Nephron (organoid): Measurements from ENCODE around the gene NKX2-2.

Source experiments
- H3K27ac Mint-ChIP-seq, 3 experiments: 2 replicates each; pipeline ENCODE4 v1.8.0; 2020; ENCODE audit warnings: mixed read lengths in 3 of 3, mild to moderate bottlenecking in 2 of 3, moderate library complexity in 1 of 3
- H3K27me3 Mint-ChIP-seq: 2 replicates; pipeline ENCODE4 v1.8.0; 2021; ENCODE audit warnings: low read depth, mild to moderate bottlenecking, moderate library complexity, mixed read lengths
- H3K36me3 Mint-ChIP-seq: 2 replicates; pipeline ENCODE4 v1.8.0; 2020; ENCODE audit warnings: low read depth, mixed read lengths
- H3K4me1 Mint-ChIP-seq: 2 replicates; pipeline ENCODE4 v1.8.0; 2020; ENCODE audit warnings: mixed read lengths
- H3K4me3 Mint-ChIP-seq, 3 experiments: 2 replicates each; pipeline ENCODE4 v1.8.0; 2020; ENCODE audit warnings: mild to moderate bottlenecking in 3 of 3, mixed read lengths in 3 of 3, moderate library complexity in 2 of 3
- H3K9me3 Mint-ChIP-seq: 2 replicates; pipeline ENCODE4 v1.8.0; 2020; ENCODE audit warnings: mixed read lengths
- TF ChIP-seq, protein P1 (sequence below), 3 experiments: fragments of 200-600 bp; sonication (generic); IDR thresholded peaks; one replicate each; pipeline ENCODE4 v1.5.0; 2021; ENCODE audit warnings: antibody characterized with exemption in 3 of 3; ENCODE audit not compliant: unreplicated experiment in 3 of 3

Gene NKX2-2

GRCh38 chr20:21504323-21504722 lies 9.5 kb downstream of the NKX2-2 start:
- no peak overlapping the region for H3K4me3 Mint-ChIP-seq
- H3K9me3 Mint-ChIP-seq: no peaks in the 10 kb centered on the region
- peaks cover 22% of the 10 kb centered on the region for H3K4me1 Mint-ChIP-seq
- no peak overlapping the region for H3K27ac Mint-ChIP-seq
- peaks cover 96% of the 10 kb centered on the region for H3K27me3 Mint-ChIP-seq
- TF ChIP-seq, protein P1, sequence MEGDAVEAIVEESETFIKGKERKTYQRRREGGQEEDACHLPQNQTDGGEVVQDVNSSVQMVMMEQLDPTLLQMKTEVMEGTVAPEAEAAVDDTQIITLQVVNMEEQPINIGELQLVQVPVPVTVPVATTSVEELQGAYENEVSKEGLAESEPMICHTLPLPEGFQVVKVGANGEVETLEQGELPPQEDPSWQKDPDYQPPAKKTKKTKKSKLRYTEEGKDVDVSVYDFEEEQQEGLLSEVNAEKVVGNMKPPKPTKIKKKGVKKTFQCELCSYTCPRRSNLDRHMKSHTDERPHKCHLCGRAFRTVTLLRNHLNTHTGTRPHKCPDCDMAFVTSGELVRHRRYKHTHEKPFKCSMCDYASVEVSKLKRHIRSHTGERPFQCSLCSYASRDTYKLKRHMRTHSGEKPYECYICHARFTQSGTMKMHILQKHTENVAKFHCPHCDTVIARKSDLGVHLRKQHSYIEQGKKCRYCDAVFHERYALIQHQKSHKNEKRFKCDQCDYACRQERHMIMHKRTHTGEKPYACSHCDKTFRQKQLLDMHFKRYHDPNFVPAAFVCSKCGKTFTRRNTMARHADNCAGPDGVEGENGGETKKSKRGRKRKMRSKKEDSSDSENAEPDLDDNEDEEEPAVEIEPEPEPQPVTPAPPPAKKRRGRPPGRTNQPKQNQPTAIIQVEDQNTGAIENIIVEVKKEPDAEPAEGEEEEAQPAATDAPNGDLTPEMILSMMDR (IDR thresholded peaks at IDR 0.05; ENCODE audit: unreplicated experiment in 3 of 3): no peak
- H3K36me3 Mint-ChIP-seq: no peaks in the 10 kb centered on the region

GRCh38 chr20:21503345-21503744 lies 10.5 kb downstream of the NKX2-2 start:
- Mint-ChIP-seq H3K9me3 (no peaks in the 10 kb centered on the region), H3K36me3 (no peaks in the 10 kb centered on the region), H3K4me3 (no peak overlapping the region), H3K27ac (no peak overlapping the region), H3K4me1 (peaks cover 18% of the 10 kb centered on the region), H3K27me3 (peaks cover 96% of the 10 kb centered on the region)
- TF ChIP-seq, protein P1 (IDR thresholded peaks at IDR 0.05; ENCODE audit: unreplicated experiment in 3 of 3): no peak

- H3K4me3 Mint-ChIP-seq: no peak overlapping the region
- H3K27me3 Mint-ChIP-seq: peaks cover 82% of the 10 kb centered on the region
- H3K36me3 Mint-ChIP-seq: no peaks in the 10 kb centered on the region
- TF ChIP-seq, protein P1 (IDR thresholded peaks at IDR 0.05; ENCODE audit: unreplicated experiment in 3 of 3): no peak
- peaks cover 6% of the 10 kb centered on the region for H3K4me1 Mint-ChIP-seq
- no peaks in the 10 kb centered on the region for H3K9me3 Mint-ChIP-seq
- H3K27ac Mint-ChIP-seq: no peak overlapping the region
Measured at GRCh38 chr20:21501184-21501583, 12.7 kb downstream of the NKX2-2 start.

DNA sequence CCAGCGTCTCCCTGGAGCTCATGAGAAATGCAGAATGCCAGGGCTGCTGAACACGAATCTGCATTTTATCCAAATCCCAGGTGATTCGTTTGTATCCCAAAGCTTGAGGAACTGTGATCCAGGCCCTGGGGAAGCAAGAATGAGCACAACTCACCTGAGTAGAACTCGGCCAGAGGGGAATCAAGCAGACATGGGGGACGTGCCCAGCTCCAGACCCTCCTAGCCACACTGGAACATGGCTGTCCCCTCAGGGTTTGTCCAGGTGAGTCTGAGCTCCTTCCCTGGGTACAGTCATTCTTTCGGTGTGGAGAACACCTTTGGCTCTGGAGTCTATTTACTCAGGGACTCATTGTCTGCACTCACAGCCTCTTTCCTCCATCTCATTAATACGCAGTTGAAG lies 13.3 kb downstream of the NKX2-2 start:
- Mint-ChIP-seq H3K27me3 (peaks cover 81% of the 10 kb centered on the region), H3K4me3 (no peak overlapping the region), H3K27ac (no peak overlapping the region), H3K4me1 (peaks cover 6% of the 10 kb centered on the region), H3K9me3 (no peaks in the 10 kb centered on the region), H3K36me3 (no peaks in the 10 kb centered on the region)
- TF ChIP-seq, protein P1 (IDR thresholded peaks at IDR 0.05; ENCODE audit: unreplicated experiment in 3 of 3): no peak

DNA sequence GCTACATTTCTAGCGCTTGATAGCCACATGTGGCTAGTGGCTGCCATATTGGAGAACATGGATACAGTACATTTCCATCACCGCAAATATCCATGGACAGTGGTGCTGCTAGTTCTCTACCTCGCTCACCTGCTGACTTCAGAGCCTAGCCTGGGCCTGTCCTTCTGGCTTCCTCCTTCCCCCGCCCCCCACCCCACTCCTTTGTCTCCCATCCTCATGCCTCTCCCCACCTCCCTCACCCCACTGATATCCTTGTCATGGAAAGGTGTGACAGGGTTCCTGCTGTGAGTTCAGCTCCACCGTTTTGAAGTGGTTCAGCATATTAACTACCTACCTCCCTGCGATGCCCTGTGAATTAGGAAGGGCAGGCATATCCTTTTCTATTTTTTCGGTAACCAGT lies 14.2 kb downstream of the NKX2-2 start:
- Mint-ChIP-seq H3K9me3 (no peaks in the 10 kb centered on the region), H3K4me1 (peaks cover under 1% of the 10 kb centered on the region), H3K27me3 (peaks cover 78% of the 10 kb centered on the region), H3K36me3 (no peaks in the 10 kb centered on the region), H3K27ac (no peak overlapping the region), H3K4me3 (no peak overlapping the region)
- TF ChIP-seq, protein P1 (IDR thresholded peaks at IDR 0.05; ENCODE audit: unreplicated experiment in 3 of 3): no peak

DNA sequence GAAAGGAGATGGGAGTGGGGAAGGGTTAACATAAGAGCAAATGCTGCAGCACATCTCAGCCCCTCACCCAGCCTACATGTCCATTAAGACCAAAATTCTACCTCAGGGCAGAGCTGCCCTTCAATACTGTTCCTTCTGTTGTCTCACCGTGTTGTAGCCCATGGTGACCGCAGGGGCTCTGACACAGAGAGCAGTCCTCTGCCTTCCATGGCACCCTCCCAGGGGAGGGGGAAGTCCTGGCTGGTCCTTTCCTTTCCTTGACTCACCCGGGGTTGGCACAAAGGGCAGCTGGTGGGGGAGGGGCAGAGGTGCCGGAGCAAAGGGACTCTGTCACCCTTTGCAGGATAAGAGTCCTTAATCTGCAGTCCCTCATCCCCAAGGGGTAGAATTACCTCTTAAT lies 15.2 kb downstream of the NKX2-2 start:
- Mint-ChIP-seq H3K4me1 (no peaks in the 10 kb centered on the region), H3K4me3 (no peak overlapping the region), H3K27ac (no peak overlapping the region), H3K9me3 (no peaks in the 10 kb centered on the region), H3K27me3 (peaks cover 78% of the 10 kb centered on the region), H3K36me3 (no peaks in the 10 kb centered on the region)
- TF ChIP-seq, protein P1 (IDR thresholded peaks at IDR 0.05; ENCODE audit: unreplicated experiment in 3 of 3): no peak
